Measurements from ENCODE around the gene RB1.

GRCh38 chr13:48317511-48318376 is 14.2 kb downstream of the RB1 start:
- TF ChIP-seq, protein P1, sequence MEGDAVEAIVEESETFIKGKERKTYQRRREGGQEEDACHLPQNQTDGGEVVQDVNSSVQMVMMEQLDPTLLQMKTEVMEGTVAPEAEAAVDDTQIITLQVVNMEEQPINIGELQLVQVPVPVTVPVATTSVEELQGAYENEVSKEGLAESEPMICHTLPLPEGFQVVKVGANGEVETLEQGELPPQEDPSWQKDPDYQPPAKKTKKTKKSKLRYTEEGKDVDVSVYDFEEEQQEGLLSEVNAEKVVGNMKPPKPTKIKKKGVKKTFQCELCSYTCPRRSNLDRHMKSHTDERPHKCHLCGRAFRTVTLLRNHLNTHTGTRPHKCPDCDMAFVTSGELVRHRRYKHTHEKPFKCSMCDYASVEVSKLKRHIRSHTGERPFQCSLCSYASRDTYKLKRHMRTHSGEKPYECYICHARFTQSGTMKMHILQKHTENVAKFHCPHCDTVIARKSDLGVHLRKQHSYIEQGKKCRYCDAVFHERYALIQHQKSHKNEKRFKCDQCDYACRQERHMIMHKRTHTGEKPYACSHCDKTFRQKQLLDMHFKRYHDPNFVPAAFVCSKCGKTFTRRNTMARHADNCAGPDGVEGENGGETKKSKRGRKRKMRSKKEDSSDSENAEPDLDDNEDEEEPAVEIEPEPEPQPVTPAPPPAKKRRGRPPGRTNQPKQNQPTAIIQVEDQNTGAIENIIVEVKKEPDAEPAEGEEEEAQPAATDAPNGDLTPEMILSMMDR (conservative IDR thresholded peaks at IDR 0.05 in 1 of 2, IDR thresholded peaks at IDR 0.05 in 1 of 2; ENCODE audit: extremely low read depth in 1 of 2, insufficient read depth in 1 of 2, low read depth in 1 of 2, low read length in 2 of 2): no peak
- TF ChIP-seq EZH2 (IDR thresholded peaks at IDR 0.05; ENCODE audit: borderline replicate concordance, low read length): no peak

Data from mammary epithelial cell (primary cell).